Effector memory CD8-positive, alpha-beta T cell (primary cell): ENCODE results near the gene DLGAP1.

Experiments used
- ATAC-seq: fragments of 150-1000 bp; cut with Tn5 transposase; replicated peaks from 2 replicates; pipeline ENCODE4 v1.10.0; 2021; ENCODE audit warnings: mild to moderate bottlenecking, moderate library complexity
- DNase-seq, 3 experiments: peaks; one replicate each; pipeline ENCODE4 v3.0.0; 2021
- H3K27ac Mint-ChIP-seq, 2 donors: one replicate each; pipeline ENCODE4 v1.8.0; 2022; ENCODE audit warnings: mild to moderate bottlenecking in 2 of 2, mixed read lengths in 2 of 2, moderate library complexity in 2 of 2
- H3K27me3 Mint-ChIP-seq, 2 donors: one replicate each; pipeline ENCODE4 v1.8.0; 2022; ENCODE audit warnings: mixed read lengths in 2 of 2
- H3K36me3 Mint-ChIP-seq: one replicate; pipeline ENCODE4 v1.8.0; 2022; ENCODE audit warnings: mild to moderate bottlenecking, moderate library complexity, mixed read lengths; ENCODE audit not compliant: insufficient read depth
- H3K4me1 Mint-ChIP-seq, 2 donors: one replicate each; pipeline ENCODE4 v1.8.0; 2022; ENCODE audit warnings: low read depth in 2 of 2, mixed read lengths in 2 of 2
- H3K4me3 Mint-ChIP-seq, 2 donors: one replicate each; pipeline ENCODE4 v1.8.0; 2022; ENCODE audit warnings: mild to moderate bottlenecking in 2 of 2, mixed read lengths in 2 of 2, moderate library complexity in 2 of 2
- H3K9me3 Mint-ChIP-seq, 2 donors: one replicate each; pipeline ENCODE4 v1.8.0; 2022; ENCODE audit warnings: mixed read lengths in 2 of 2

DLGAP1 gene

GRCh38 chr18:3457261-3457724 is 997.8 kb downstream of the DLGAP1 start:
- no peak for ATAC-seq
- Mint-ChIP-seq H3K27ac (peak overlapping the region; percentile 68 to 100), H3K36me3 (peaks cover 36% of the 10 kb centered on the region), H3K27me3 (no peaks in the 10 kb centered on the region), H3K9me3 (peaks cover 0 to 2% of the 10 kb centered on the region in 2 donors), H3K4me1 (peaks cover 42 to 59% of the 10 kb centered on the region in 2 donors), H3K4me3 (peak overlapping the region in 1 of 2 donors; percentile 74)
- no peak for DNase-seq

- ATAC-seq (no peak), DNase-seq (no peak)
- Mint-ChIP-seq H3K4me1 (peaks cover 40 to 60% of the 10 kb centered on the region in 2 donors), H3K27me3 (no peaks in the 10 kb centered on the region), H3K9me3 (no peaks in the 10 kb centered on the region), H3K4me3 (no peak overlapping the region), H3K27ac (peak overlapping the region; percentile 68 to 100), H3K36me3 (peaks cover 39% of the 10 kb centered on the region)
These were observed 998.4 kb downstream of the DLGAP1 start for GRCh38 chr18:3456686-3457069.

GRCh38 chr18:3455907-3456685 is 999.0 kb downstream of the DLGAP1 start:
- DNase-seq (no peak), ATAC-seq (no peak)
- no peak overlapping the region for H3K4me3 Mint-ChIP-seq
- peaks cover 41 to 65% of the 10 kb centered on the region in 2 donors for H3K4me1 Mint-ChIP-seq
- no peaks in the 10 kb centered on the region for H3K27me3 Mint-ChIP-seq
- H3K9me3 Mint-ChIP-seq, result no peaks in the 10 kb centered on the region
- H3K27ac Mint-ChIP-seq, result peak overlapping the region; percentile 68 to 100
- peaks cover 43% of the 10 kb centered on the region for H3K36me3 Mint-ChIP-seq

- DNase-seq (no peak), ATAC-seq (no peak)
- peaks cover 48% of the 10 kb centered on the region for H3K36me3 Mint-ChIP-seq
- H3K4me3 Mint-ChIP-seq, result peak overlapping the region; percentile 97 to 98
- peaks cover 42 to 61% of the 10 kb centered on the region in 2 donors for H3K4me1 Mint-ChIP-seq
- H3K27ac Mint-ChIP-seq, result peak overlapping the region; percentile 68 to 100
- H3K27me3 Mint-ChIP-seq, result no peaks in the 10 kb centered on the region
- H3K9me3 Mint-ChIP-seq, result no peaks in the 10 kb centered on the region
These were observed 999.9 kb downstream of the DLGAP1 start for GRCh38 chr18:3455090-3455635.

- H3K27me3 Mint-ChIP-seq, result no peaks in the 10 kb centered on the region
- H3K4me1 Mint-ChIP-seq, result peaks cover 43 to 61% of the 10 kb centered on the region in 2 donors
- ATAC-seq (no peak), DNase-seq (peak; percentile 38 to 46 (median 46))
- peak overlapping the region; percentile 100 for H3K27ac Mint-ChIP-seq
- H3K9me3 Mint-ChIP-seq, result no peaks in the 10 kb centered on the region
- peaks cover 54% of the 10 kb centered on the region for H3K36me3 Mint-ChIP-seq
- H3K4me3 Mint-ChIP-seq, result peak overlapping the region; percentile 97 to 98
These were observed 1000.6 kb downstream of the DLGAP1 start for GRCh38 chr18:3454365-3455089.

GRCh38 chr18:3453540-3454364 is 1001.4 kb downstream of the DLGAP1 start:
- Mint-ChIP-seq H3K27me3 (no peaks in the 10 kb centered on the region), H3K4me1 (peaks cover 40 to 56% of the 10 kb centered on the region in 2 donors), H3K36me3 (peaks cover 61% of the 10 kb centered on the region), H3K27ac (peak overlapping the region; percentile 100), H3K9me3 (no peaks in the 10 kb centered on the region), H3K4me3 (peak overlapping the region; percentile 97 to 98)
- ATAC-seq, result no peak
- no peak for DNase-seq

GRCh38 chr18:3452750-3453539 is 1002.2 kb downstream of the DLGAP1 start:
- no peak for ATAC-seq

GRCh38 chr18:3451989-3452749 is 1002.9 kb downstream of the DLGAP1 start:
- Mint-ChIP-seq H3K9me3 (no peaks in the 10 kb centered on the region), H3K36me3 (peaks cover 74% of the 10 kb centered on the region), H3K4me1 (peaks cover 30 to 44% of the 10 kb centered on the region in 2 donors)

More at GRCh38 chr18:3452750-3453539, 1002.2 kb downstream of the DLGAP1 start:
- Mint-ChIP-seq H3K9me3 (no peaks in the 10 kb centered on the region), H3K27ac (peak overlapping the region; percentile 100), H3K36me3 (peaks cover 66% of the 10 kb centered on the region), H3K4me3 (peak overlapping the region; percentile 97 to 98), H3K4me1 (peaks cover 35 to 50% of the 10 kb centered on the region in 2 donors), H3K27me3 (no peaks in the 10 kb centered on the region)
- no peak for DNase-seq

GRCh38 chr18:3451183-3451988 is 1003.7 kb downstream of the DLGAP1 start:
- H3K9me3 Mint-ChIP-seq, result no peaks in the 10 kb centered on the region
- peak; percentile 14 for ATAC-seq
- H3K27me3 Mint-ChIP-seq, result no peaks in the 10 kb centered on the region
- H3K36me3 Mint-ChIP-seq, result peaks cover 75% of the 10 kb centered on the region
- peak overlapping the region; percentile 100 for H3K27ac Mint-ChIP-seq
- H3K4me1 Mint-ChIP-seq, result peaks cover 30 to 44% of the 10 kb centered on the region in 2 donors
- H3K4me3 Mint-ChIP-seq, result peak overlapping the region; percentile 97 to 98
- DNase-seq, result peak; percentile 65 to 72 (median 66)

More at GRCh38 chr18:3451989-3452749, 1002.9 kb downstream of the DLGAP1 start:
- DNase-seq (peak; percentile 14 to 29 (median 14)), ATAC-seq (no peak)
- no peaks in the 10 kb centered on the region for H3K27me3 Mint-ChIP-seq
- peak overlapping the region; percentile 100 for H3K27ac Mint-ChIP-seq
- H3K4me3 Mint-ChIP-seq, result peak overlapping the region; percentile 97 to 98

GRCh38 chr18:3450799-3451182 is 1004.3 kb downstream of the DLGAP1 start:
- H3K4me1 Mint-ChIP-seq, result peaks cover 24 to 43% of the 10 kb centered on the region in 2 donors
- H3K9me3 Mint-ChIP-seq, result no peaks in the 10 kb centered on the region
- ATAC-seq (no peak), DNase-seq (no peak)
- no peaks in the 10 kb centered on the region for H3K27me3 Mint-ChIP-seq
- peaks cover 78% of the 10 kb centered on the region for H3K36me3 Mint-ChIP-seq
- H3K4me3 Mint-ChIP-seq, result peak overlapping the region; percentile 97 to 98
- peak overlapping the region; percentile 100 for H3K27ac Mint-ChIP-seq
